OCI-LY3 (cell line): ENCODE measurements around the gene HOXA9.

ENCODE experiments used
- H2AFZ ChIP-seq: fragments of 200-600, 300-600 bp; shearing (Covaris generic); 2 replicates; pipeline ENCODE4 v1.6.0; 2014; ENCODE audit warnings: antibody characterized with exemption, low read depth, low read length
- H3K27ac ChIP-seq: fragments of 200-600, 300-600 bp; sonication (generic); 2 replicates; pipeline ENCODE4 v1.5.1; 2014; ENCODE audit warnings: mild to moderate bottlenecking, low read length, moderate library complexity, mixed read lengths
- H3K27me3 ChIP-seq: fragments of 200-600, 300-600 bp; sonication (generic); 2 replicates; pipeline ENCODE4 v1.6.1; 2014; ENCODE audit warnings: low read depth, low read length, mixed read lengths
- H3K36me3 ChIP-seq: fragments of 200-600, 300-600 bp; sonication (generic); replicated peaks from 2 replicates; pipeline ENCODE3; 2014; ENCODE audit warnings: low read depth, low read length, mixed read lengths
- H3K4me1 ChIP-seq: fragments of 300-600, 200-600 bp; sonication (generic); 2 replicates; pipeline ENCODE4 v1.6.1; 2014; ENCODE audit warnings: low read length, mixed read lengths
- H3K4me2 ChIP-seq: fragments of 200-600, 300-600 bp; sonication (generic); 2 replicates; pipeline ENCODE4 v1.6.1; 2014; ENCODE audit warnings: low read length, mixed read lengths
- H3K4me3 ChIP-seq: fragments of 300-600, 200-600 bp; sonication (generic); 2 replicates; pipeline ENCODE4 v1.5.1; 2014; ENCODE audit warnings: antibody characterized with exemption, mild to moderate bottlenecking, low read length, moderate library complexity
- H3K79me2 ChIP-seq: fragments of 300-600, 200-600 bp; shearing (Covaris generic); 2 replicates; pipeline ENCODE4 v1.6.1; 2014; ENCODE audit warnings: mild to moderate bottlenecking, low read length, mixed read lengths
- H3K9ac ChIP-seq: fragments of 300-600, 200-600 bp; shearing (Covaris generic); 2 replicates; pipeline ENCODE4 v1.6.0; 2014; ENCODE audit warnings: mild to moderate bottlenecking, low read length, moderate library complexity
- H3K9me3 ChIP-seq: fragments of 200-600, 300-600 bp; shearing (Covaris generic); 2 replicates; pipeline ENCODE4 v1.6.1; 2014; ENCODE audit warnings: low read length, mixed read lengths; ENCODE audit not compliant: insufficient read depth
- H4K20me1 ChIP-seq: fragments of 200-600, 300-600 bp; sonication (generic); 2 replicates; pipeline ENCODE4 v1.6.1; 2016; ENCODE audit warnings: low read length, mixed read lengths; ENCODE audit not compliant: insufficient read depth
- EZH2phosphoT487 ChIP-seq: fragments of 200-600 bp; shearing (Covaris generic); IDR thresholded peaks from 2 replicates; pipeline ENCODE4 v1.6.1; 2018; ENCODE audit warnings: antibody characterized with exemption, mixed run types, low read depth
- TF ChIP-seq, protein P1 (sequence below): fragments of 200-600, 300-600 bp; sonication (generic); IDR thresholded peaks from 2 replicates; pipeline ENCODE4 v1.5.1; 2014; ENCODE audit warnings: antibody characterized with exemption, low read length, low read depth

HOXA9 gene

DNA sequence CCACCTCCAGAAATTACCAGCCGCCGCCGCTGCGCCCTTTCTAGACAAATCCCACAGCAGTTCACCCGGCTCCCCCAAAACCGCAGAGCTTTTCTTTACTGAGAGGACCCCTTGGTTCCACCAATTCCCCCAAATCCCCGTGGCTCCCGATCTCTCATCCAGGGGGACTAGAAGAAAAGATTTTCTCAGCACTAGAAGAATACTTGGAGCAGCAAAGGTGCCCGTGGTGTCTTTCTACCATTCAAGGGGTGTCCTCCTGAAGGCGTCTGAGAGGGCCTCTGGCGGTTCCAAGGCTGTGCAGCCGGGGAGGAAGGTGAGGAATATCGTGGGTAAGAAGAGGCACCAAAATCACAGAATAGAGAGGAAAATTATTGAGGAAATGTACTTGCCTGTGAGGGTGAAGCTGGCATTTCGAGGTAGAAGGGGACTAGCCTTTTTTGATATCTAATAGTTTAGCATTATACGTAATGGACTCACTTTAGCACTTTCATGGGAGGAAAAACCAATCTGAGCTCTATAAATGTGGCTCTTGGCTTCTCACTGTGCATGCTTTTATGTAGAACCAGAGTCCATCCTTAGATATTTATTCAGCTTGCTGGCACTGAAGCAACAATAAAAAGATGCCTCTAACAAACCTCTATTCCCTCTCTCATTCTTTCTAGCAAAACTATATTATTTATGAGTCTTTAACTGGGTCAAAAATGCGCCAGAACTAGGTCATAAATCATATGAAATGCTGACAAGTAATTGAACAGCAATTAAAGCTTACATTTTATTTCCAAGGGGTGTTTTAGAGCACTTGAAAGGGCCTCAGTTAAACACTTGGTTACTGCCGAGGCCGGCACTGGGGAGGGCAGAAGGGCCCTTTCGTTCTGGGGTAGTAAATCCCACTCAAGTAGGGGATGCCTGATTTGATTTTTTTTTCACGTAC is 49.0 kb downstream of the HOXA9 start:
- Histone ChIP-seq H3K36me3 (no peaks in the 10 kb centered on the region), H3K79me2 (no peaks in the 10 kb centered on the region), H3K9me3 (no peaks in the 10 kb centered on the region), H3K9ac (no peak overlapping the region), H3K4me3 (no peak overlapping the region), H3K27ac (no peak overlapping the region), H3K4me1 (no peaks in the 10 kb centered on the region), H2AFZ (no peak overlapping the region), H3K27me3 (no peaks in the 10 kb centered on the region), H3K4me2 (no peak overlapping the region), H4K20me1 (no peaks in the 10 kb centered on the region)
- TF ChIP-seq, protein P1, sequence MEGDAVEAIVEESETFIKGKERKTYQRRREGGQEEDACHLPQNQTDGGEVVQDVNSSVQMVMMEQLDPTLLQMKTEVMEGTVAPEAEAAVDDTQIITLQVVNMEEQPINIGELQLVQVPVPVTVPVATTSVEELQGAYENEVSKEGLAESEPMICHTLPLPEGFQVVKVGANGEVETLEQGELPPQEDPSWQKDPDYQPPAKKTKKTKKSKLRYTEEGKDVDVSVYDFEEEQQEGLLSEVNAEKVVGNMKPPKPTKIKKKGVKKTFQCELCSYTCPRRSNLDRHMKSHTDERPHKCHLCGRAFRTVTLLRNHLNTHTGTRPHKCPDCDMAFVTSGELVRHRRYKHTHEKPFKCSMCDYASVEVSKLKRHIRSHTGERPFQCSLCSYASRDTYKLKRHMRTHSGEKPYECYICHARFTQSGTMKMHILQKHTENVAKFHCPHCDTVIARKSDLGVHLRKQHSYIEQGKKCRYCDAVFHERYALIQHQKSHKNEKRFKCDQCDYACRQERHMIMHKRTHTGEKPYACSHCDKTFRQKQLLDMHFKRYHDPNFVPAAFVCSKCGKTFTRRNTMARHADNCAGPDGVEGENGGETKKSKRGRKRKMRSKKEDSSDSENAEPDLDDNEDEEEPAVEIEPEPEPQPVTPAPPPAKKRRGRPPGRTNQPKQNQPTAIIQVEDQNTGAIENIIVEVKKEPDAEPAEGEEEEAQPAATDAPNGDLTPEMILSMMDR, result no peak
- no peak for TF ChIP-seq EZH2phosphoT487

DNA sequence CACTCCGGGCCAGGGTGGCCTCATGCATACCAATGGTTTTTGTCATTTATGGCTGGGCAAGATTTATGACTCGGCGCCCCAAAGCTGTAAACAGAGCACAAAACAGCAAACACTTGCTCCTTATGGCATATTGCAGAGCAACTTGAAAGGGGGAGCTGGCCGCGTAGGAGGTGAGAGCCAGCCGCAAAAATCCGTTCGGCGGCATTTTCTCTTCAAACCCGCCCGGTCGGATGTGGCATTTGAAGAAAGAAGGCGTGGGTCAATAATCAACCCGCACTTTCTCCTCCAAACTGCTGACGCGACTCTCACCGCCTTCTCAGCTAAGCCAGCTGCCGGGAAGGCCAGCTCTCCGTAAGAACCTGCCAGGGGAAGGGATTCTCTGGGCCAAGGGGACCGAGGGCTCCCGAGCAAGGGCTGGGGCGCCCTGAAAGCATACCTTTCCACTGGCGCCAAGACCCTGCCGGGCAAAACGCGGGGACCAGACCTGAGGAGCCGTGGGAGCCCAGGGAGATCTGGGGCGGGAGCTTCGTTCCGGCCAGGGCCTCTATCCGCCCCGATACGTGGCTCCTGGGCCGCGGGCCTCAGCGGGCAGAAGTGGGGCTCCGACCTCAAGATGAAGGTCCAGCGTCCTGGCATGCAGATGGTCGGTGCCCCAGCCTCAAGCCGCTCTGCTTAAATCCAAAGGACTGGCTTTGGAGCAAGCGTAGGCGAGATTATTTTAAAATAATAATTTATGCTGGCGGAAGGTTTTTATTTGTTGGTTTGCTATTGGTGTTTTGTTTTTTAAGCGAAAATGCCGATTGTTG is 49.9 kb downstream of the HOXA9 start:
- H3K36me3 ChIP-seq, result no peaks in the 10 kb centered on the region
- no peak overlapping the region for H3K4me2 ChIP-seq
- no peaks in the 10 kb centered on the region for H4K20me1 ChIP-seq
- H3K27ac ChIP-seq, result no peak overlapping the region
- no peaks in the 10 kb centered on the region for H3K9me3 ChIP-seq
- no peaks in the 10 kb centered on the region for H3K27me3 ChIP-seq
- no peak for TF ChIP-seq EZH2phosphoT487
- TF ChIP-seq, protein P1, result no peak
- no peaks in the 10 kb centered on the region for H3K4me1 ChIP-seq
- no peak overlapping the region for H2AFZ ChIP-seq
- no peak overlapping the region for H3K9ac ChIP-seq
- H3K79me2 ChIP-seq, result no peaks in the 10 kb centered on the region
- no peak overlapping the region for H3K4me3 ChIP-seq

DNA sequence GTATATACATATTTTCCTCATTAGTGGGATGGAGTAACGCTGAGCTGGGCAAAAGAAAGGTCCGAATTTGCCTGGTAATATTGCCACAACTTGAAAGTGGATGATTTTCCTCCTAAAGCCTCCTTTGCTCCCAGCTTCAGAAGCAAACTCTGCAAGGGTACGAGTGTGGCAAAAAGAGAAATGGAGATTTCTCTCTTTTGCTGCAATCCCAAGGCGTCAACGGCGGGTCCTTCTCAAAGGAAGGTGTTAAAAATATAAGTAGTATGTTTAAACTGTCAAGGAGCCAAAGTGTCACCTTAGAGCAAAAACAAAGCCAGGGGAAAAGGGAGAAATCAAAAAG is 50.5 kb downstream of the HOXA9 start:
- no peaks in the 10 kb centered on the region for H3K27me3 ChIP-seq
- H3K4me3 ChIP-seq, result no peak overlapping the region
- no peaks in the 10 kb centered on the region for H4K20me1 ChIP-seq
- H3K4me2 ChIP-seq, result no peak overlapping the region
- H2AFZ ChIP-seq, result no peak overlapping the region
- no peaks in the 10 kb centered on the region for H3K4me1 ChIP-seq
- no peak overlapping the region for H3K27ac ChIP-seq
- no peaks in the 10 kb centered on the region for H3K79me2 ChIP-seq
- TF ChIP-seq EZH2phosphoT487, result no peak
- TF ChIP-seq, protein P1, result no peak
- H3K9ac ChIP-seq, result no peak overlapping the region
- H3K9me3 ChIP-seq, result no peaks in the 10 kb centered on the region
- no peaks in the 10 kb centered on the region for H3K36me3 ChIP-seq
